H1 (cell line): ENCODE data around the gene CFAP61. TPM values are rescaled to one million over a fixed set of nuclear protein-coding genes. Genes with fewer than 3 reads are reported as not detected.

Source experiments
- CTCF ChIA-PET: fragments of 300-600 bp; sonication (Branson Sonifier 250); formaldehyde crosslinking; loops from one replicate; lab custom pipeline; 2021; ENCODE audit not compliant: partially characterized antibody; lab: Charles Lee
- POLR2A ChIA-PET: fragments of 300-600 bp; sonication (Branson Sonifier 250); formaldehyde crosslinking; loops from one replicate; lab custom pipeline; 2021; ENCODE audit warnings: inconsistent platforms; ENCODE audit not compliant: partially characterized antibody; lab: Charles Lee
- DNase-seq, 2 experiments: peaks; one replicate each; pipeline versions ENCODE4 v3.0.0 to v3.0.0-alpha.2; 2010 to 2022; ENCODE audit warnings: low spot score in 2 of 2, low read depth in 1 of 2, mixed read lengths in 1 of 2
- FAIRE-seq: peaks from 2 replicates; lab custom pipeline; 2011; peaks lifted over from hg19 to GRCh38; lab: Jason Lieb, UNC
- H2AFZ ChIP-seq: 2 replicates; pipeline ENCODE4 v1.8.1; 2012; ENCODE audit warnings: low read length, inconsistent platforms
- H2AK5ac ChIP-seq: 2 replicates; pipeline ENCODE4 v1.6.1; 2013; ENCODE audit warnings: low read depth, low read length
- H2BK120ac ChIP-seq: replicated peaks from 2 replicates; pipeline ENCODE3; 2013; ENCODE audit warnings: low read depth, low read length, inconsistent platforms
- H2BK12ac ChIP-seq: 2 replicates; pipeline ENCODE4 v1.6.1; 2013; ENCODE audit warnings: low read depth, low read length
- H2BK15ac ChIP-seq: 2 replicates; pipeline ENCODE4 v1.6.1; 2013; ENCODE audit warnings: low read length
- H2BK20ac ChIP-seq: 2 replicates; pipeline ENCODE4 v1.6.1; 2013; ENCODE audit warnings: low read length
- H2BK5ac ChIP-seq: 2 replicates; pipeline ENCODE4 v1.6.1; 2013; ENCODE audit warnings: low read depth, low read length
- H3K14ac ChIP-seq: 2 replicates; pipeline ENCODE4 v1.6.1; 2013; ENCODE audit warnings: inconsistent platforms; ENCODE audit not compliant: insufficient read length
- H3K18ac ChIP-seq: 2 replicates; pipeline ENCODE4 v1.6.1; 2013; ENCODE audit warnings: low read length; ENCODE audit errors: extremely low read depth
- H3K23ac ChIP-seq: 2 replicates; pipeline ENCODE4 v1.6.1; 2013; ENCODE audit warnings: inconsistent platforms; ENCODE audit not compliant: insufficient read length
- H3K23me2 ChIP-seq: 2 replicates; pipeline ENCODE4 v1.6.1; 2013; ENCODE audit warnings: low read depth, low read length
- H3K27ac ChIP-seq: 2 replicates; pipeline ENCODE4 v1.6.1; 2011; ENCODE audit warnings: low read depth, low read length, inconsistent platforms
- H3K27me3 ChIP-seq, 4 experiments: replicated peaks in 1 of 4; 1 replicate in 1 of 4; 2 replicates in 3 of 4; pipeline versions ENCODE4 v1.6.1 to v1.8.1; 2011 to 2013; ENCODE audit warnings: low read length in 3 of 4, mild to moderate bottlenecking in 3 of 4, inconsistent platforms in 2 of 4, mixed read lengths in 2 of 4, moderate library complexity in 1 of 4; ENCODE audit not compliant: control insufficient read depth in 3 of 4, insufficient read depth in 3 of 4; ENCODE audit errors: extremely low read depth in 1 of 4
- H3K36me3 ChIP-seq, 4 experiments: 2 replicates each; pipeline versions ENCODE4 v1.6.1 to v1.8.1; 2011 to 2013; ENCODE audit warnings: mild to moderate bottlenecking in 4 of 4, low read length in 3 of 4, moderate library complexity in 2 of 4, control low read depth in 1 of 4, inconsistent platforms in 1 of 4; ENCODE audit not compliant: insufficient read depth in 4 of 4, control insufficient read depth in 2 of 4
- H3K4ac ChIP-seq: replicated peaks from 2 replicates; pipeline ENCODE3; 2013; ENCODE audit warnings: low read length, low read depth, mixed read lengths, inconsistent platforms; ENCODE audit not compliant: insufficient read length
- H3K4me1 ChIP-seq, 4 experiments: replicated peaks in 1 of 4; 1 replicate in 1 of 4; 2 replicates in 3 of 4; pipeline versions ENCODE4 v1.6.1 to v1.8.1; 2011 to 2013; ENCODE audit warnings: low read length in 3 of 4, inconsistent platforms in 2 of 4, mixed read lengths in 1 of 4; ENCODE audit not compliant: insufficient read depth in 4 of 4, control insufficient read depth in 3 of 4
- H3K4me2 ChIP-seq, 2 experiments: 2 replicates each; pipeline versions ENCODE4 v1.6.1 to v1.8.1; 2011 to 2013; ENCODE audit warnings: low read depth in 2 of 2, low read length in 2 of 2, control low read depth in 1 of 2, inconsistent platforms in 1 of 2, mild to moderate bottlenecking in 1 of 2; ENCODE audit not compliant: insufficient read depth in 1 of 2
- H3K4me3 ChIP-seq, 4 experiments: fragments of 200-600, 300-600 bp in 1 of 4; sonication (generic), shearing (Covaris generic), sonication (Bioruptor Twin) in 1 of 4; 2 replicates each; pipeline versions ENCODE4 v1.5.1 to v1.8.1; 2011 to 2016; ENCODE audit warnings: low read length in 4 of 4, low read depth in 3 of 4, control low read depth in 2 of 4, inconsistent platforms in 2 of 4, mild to moderate bottlenecking in 2 of 4, mixed read lengths in 1 of 4, moderate library complexity in 1 of 4; ENCODE audit not compliant: insufficient read depth in 2 of 4; ENCODE audit errors: extremely low read depth in 1 of 4
- H3K56ac ChIP-seq: replicated peaks from 2 replicates; pipeline ENCODE3; 2013; ENCODE audit warnings: low read depth, mild to moderate bottlenecking, mixed read lengths, low read length, inconsistent platforms; ENCODE audit not compliant: insufficient read length
- H3K79me1 ChIP-seq: 2 replicates; pipeline ENCODE4 v1.6.1; 2013; ENCODE audit warnings: low read depth, low read length, control low read depth
- H3K79me2 ChIP-seq, 2 experiments: 2 replicates each; pipeline versions ENCODE4 v1.6.1 to v1.8.1; 2012 to 2013; ENCODE audit warnings: low read length in 2 of 2, mild to moderate bottlenecking in 2 of 2, inconsistent platforms in 1 of 2; ENCODE audit not compliant: insufficient read depth in 2 of 2, control insufficient read depth in 1 of 2
- H3K9ac ChIP-seq, 4 experiments: replicated peaks in 1 of 4; 1 replicate in 1 of 4; 2 replicates in 3 of 4; pipeline versions ENCODE4 v1.6.1 to v1.8.1; 2011 to 2013; ENCODE audit warnings: low read depth in 3 of 4, low read length in 3 of 4, control low read depth in 2 of 4, mild to moderate bottlenecking in 2 of 4, moderate library complexity in 2 of 4, inconsistent platforms in 1 of 4; ENCODE audit errors: extremely low read depth in 1 of 4
- H3K9me3 ChIP-seq, 2 experiments: 2 replicates each; pipeline versions ENCODE4 v1.6.1 to v1.8.1; 2012 to 2013; ENCODE audit warnings: mild to moderate bottlenecking in 2 of 2, moderate library complexity in 2 of 2, control low read depth in 1 of 2, inconsistent platforms in 1 of 2, low read depth in 1 of 2, low read length in 1 of 2, mixed read lengths in 1 of 2; ENCODE audit not compliant: insufficient read depth in 2 of 2
- H4K20me1 ChIP-seq, 2 experiments: replicated peaks in 1 of 2; 2 replicates each; pipeline versions ENCODE3 to v1.8.1; 2011 to 2013; ENCODE audit warnings: inconsistent platforms in 2 of 2, low read length in 2 of 2, mild to moderate bottlenecking in 1 of 2; ENCODE audit not compliant: insufficient read depth in 2 of 2, control insufficient read depth in 1 of 2
- H4K5ac ChIP-seq: 2 replicates; pipeline ENCODE4 v1.6.1; 2013; ENCODE audit warnings: low read length, low read depth, mixed read lengths, inconsistent platforms; ENCODE audit not compliant: insufficient read length
- H4K8ac ChIP-seq: 2 replicates; pipeline ENCODE4 v1.8.0; 2013; ENCODE audit warnings: mild to moderate bottlenecking, moderate library complexity, low read length, inconsistent platforms; ENCODE audit not compliant: insufficient read depth; ENCODE audit errors: extremely low read depth
- H4K91ac ChIP-seq: replicated peaks from 2 replicates; pipeline ENCODE3; 2013; ENCODE audit warnings: low read length, mixed read lengths, inconsistent platforms; ENCODE audit not compliant: insufficient read length
- CBX5 ChIP-seq: fragments of 300-800, 300-1000 bp; sonication (generic); IDR thresholded peaks from 2 replicates; pipeline ENCODE4 v1.7.1; 2016; ENCODE audit warnings: antibody characterized with exemption, low read length, low read depth
- CBX8 ChIP-seq: fragments of 300-800, 300-1000 bp; sonication (generic); IDR thresholded peaks from 2 replicates; pipeline ENCODE4 v1.7.1; 2016; ENCODE audit warnings: low read depth, low read length, borderline replicate concordance
- EGR1 ChIP-seq: IDR thresholded peaks from 2 replicates; pipeline ENCODE4 v1.6.1; 2011; ENCODE audit warnings: low read depth, low read length, borderline replicate concordance
- KDM4A ChIP-seq: IDR thresholded peaks from one replicate; pipeline ENCODE4 v1.7.1; 2012; ENCODE audit warnings: low read depth, mild to moderate bottlenecking, moderate library complexity, low read length, inconsistent platforms; ENCODE audit not compliant: severe bottlenecking
- POLR2A ChIP-seq, 2 experiments: IDR thresholded peaks; 1 replicate in 1 of 2; 2 replicates in 1 of 2; pipeline ENCODE4 v1.6.1; 2011; ENCODE audit warnings: low read depth in 2 of 2, low read length in 2 of 2, mild to moderate bottlenecking in 2 of 2; ENCODE audit errors: control extremely low read depth in 1 of 2
- SUZ12 ChIP-seq: fragments of 200-600 bp; sonication (generic); IDR thresholded peaks from 2 replicates; pipeline ENCODE4 v1.6.1; 2012; ENCODE audit warnings: mild to moderate bottlenecking, inconsistent platforms, low read length, moderate library complexity, mixed read lengths
- TAF1 ChIP-seq: IDR thresholded peaks from 2 replicates; pipeline ENCODE4 v1.6.1; 2011; ENCODE audit warnings: mild to moderate bottlenecking, low read depth, low read length
- WGBS, 2 experiments: shearing (Covaris generic) in 1 of 2; methylation state at CpG; one replicate each; pipeline versions ENCODE4 v1.1.6 to v1.1.7; 2013 to 2015; ENCODE audit warnings: low lambda C conversion rate in 2 of 2, mixed read lengths in 2 of 2, inconsistent platforms in 1 of 2, low coverage in 1 of 2, missing lambda C conversion rate in 1 of 2; ENCODE audit not compliant: insufficient replicate concordance in 2 of 2, insufficient coverage in 1 of 2, insufficient read length in 1 of 2; ENCODE audit errors: extremely low coverage in 1 of 2, missing lambda C conversion rate in 1 of 2; 5-methylcytosine and 5-hydroxymethylcytosine counted together
- polyA plus RNA-seq, 7 experiments: library from polyadenylated mRNA; depleted of rRNA in 3 of 7; stranded (reverse) in 5 of 7; unstranded in 2 of 7; fragments of >200 nt in 5 of 7; fragments of 200-250 nt in 2 of 7; gene quantifications; 1 replicate in 5 of 7; 2 replicates in 1 of 7; 4 replicates in 1 of 7; pipeline versions ENCODE4 v1.2.1 to v1.2.3, GENCODE V29; 2011 to 2013; ENCODE audit warnings: missing spikeins in 2 of 7, mixed read lengths in 2 of 7
- total RNA-seq: library from RNA; stranded (reverse); fragmentation: NEBNext Ultra II Directional; extraction: Animal tissue kit (Norgen Biotek cat#: 25700); gene quantifications from 2 replicates; pipeline ENCODE4 v1.2.1, GENCODE V29; 2021

CFAP61 gene
- total and polyA plus RNA-seq, 2 of the 8 experiments (the other 6 are each of a cell fraction or from before 2014, with no cell fraction given) = 0.29 to 0.61 TPM

DNA sequence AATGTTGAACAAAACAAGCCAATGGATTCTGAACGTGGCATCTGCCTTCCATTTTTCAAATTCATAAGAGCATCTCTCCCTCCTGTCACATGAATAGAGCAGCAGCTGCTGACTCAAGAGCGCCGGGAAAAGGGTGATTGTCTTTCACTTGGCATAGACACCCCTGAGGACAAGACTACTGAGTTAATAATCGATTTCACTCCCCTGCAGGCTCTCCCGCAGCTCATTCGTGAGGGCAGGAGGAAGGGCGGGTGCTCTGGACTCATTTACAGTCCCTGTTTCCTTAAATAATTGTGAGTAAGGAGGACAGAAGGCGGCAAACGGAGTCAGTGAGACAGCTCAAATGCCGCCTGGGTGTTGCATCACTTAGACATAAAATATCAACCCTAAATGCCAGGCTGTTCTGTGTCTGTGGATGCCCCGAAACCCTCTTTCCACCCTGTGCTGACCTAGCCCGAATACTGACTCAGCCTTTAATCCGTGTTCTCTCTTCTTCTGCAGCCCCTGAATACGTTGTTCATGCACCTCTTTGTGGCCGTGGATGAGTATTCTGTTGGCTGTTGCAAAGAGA lies 21.6 kb downstream of the CFAP61 start:
- Histone ChIP-seq H3K4me3 (no peak overlapping the region), H3K27ac (no peak overlapping the region), H2BK120ac (no peak overlapping the region), H3K27me3 (no peaks in the 10 kb centered on the region), H3K9ac (no peak overlapping the region), H2BK12ac (no peak overlapping the region), H3K9me3 (no peaks in the 10 kb centered on the region), H4K8ac (no peak overlapping the region), H3K23ac (no peak overlapping the region), H4K20me1 (no peaks in the 10 kb centered on the region), H3K36me3 (no peaks in the 10 kb centered on the region), H3K18ac (no peak overlapping the region), H3K56ac (no peak overlapping the region), H3K23me2 (no peaks in the 10 kb centered on the region; the same call in 1 of the 2 replicates), H3K14ac (no peak overlapping the region), H3K4ac (no peak overlapping the region), H2BK15ac (no peak overlapping the region), H4K5ac (no peak overlapping the region), H2BK5ac (no peak overlapping the region), H3K4me1 (peaks cover under 1 to 5% (median 2%) of the 10 kb centered on the region in 4 experiments; a peak in 4 of 7 replicates), H3K79me1 (no peaks in the 10 kb centered on the region), H2AFZ (peak overlapping the region; percentile 60; the same call in 1 of the 2 replicates), H3K4me2 (no peak overlapping the region), H2AK5ac (no peak overlapping the region), H2BK20ac (no peak overlapping the region), H3K79me2 (no peaks in the 10 kb centered on the region), H4K91ac (no peak overlapping the region)
- 76% methylated on average over 15 of the region's 15 CpGs; no CpG with 5 or more reads in 1 of the 2 experiments for WGBS, 2 experiments
- ChIA-PET CTCF (interaction anchor here (0.6 to 1.0 kb wide), 3 partner anchors 8 to 521 kb away, joined by 3 to 4 read pairs (median 3); no protein-coding TSS in a partner anchor), POLR2A (no interaction called here)
- TF ChIP-seq CBX8 = no peak
- no peak for TF ChIP-seq SUZ12
- no peak for TF ChIP-seq EGR1
- TF ChIP-seq CBX5 = no peak
- no peak for TF ChIP-seq POLR2A (IDR thresholded peaks at IDR 0.05; ENCODE audit: control extremely low read depth in 1 of 2, low read depth in 2 of 2, low read length in 2 of 2)
- no peak for TF ChIP-seq TAF1
- no peak for TF ChIP-seq KDM4A
- FAIRE-seq (no peak), DNase-seq (no peak)
